Measurements from ENCODE around the gene KCNE5.
"Not testable (repeated sequence)": the region's sequence is repeated elsewhere in the genome, so short reads cannot be mapped to it uniquely, and the experiment has no call there.

The KCNE5 gene

DNA sequence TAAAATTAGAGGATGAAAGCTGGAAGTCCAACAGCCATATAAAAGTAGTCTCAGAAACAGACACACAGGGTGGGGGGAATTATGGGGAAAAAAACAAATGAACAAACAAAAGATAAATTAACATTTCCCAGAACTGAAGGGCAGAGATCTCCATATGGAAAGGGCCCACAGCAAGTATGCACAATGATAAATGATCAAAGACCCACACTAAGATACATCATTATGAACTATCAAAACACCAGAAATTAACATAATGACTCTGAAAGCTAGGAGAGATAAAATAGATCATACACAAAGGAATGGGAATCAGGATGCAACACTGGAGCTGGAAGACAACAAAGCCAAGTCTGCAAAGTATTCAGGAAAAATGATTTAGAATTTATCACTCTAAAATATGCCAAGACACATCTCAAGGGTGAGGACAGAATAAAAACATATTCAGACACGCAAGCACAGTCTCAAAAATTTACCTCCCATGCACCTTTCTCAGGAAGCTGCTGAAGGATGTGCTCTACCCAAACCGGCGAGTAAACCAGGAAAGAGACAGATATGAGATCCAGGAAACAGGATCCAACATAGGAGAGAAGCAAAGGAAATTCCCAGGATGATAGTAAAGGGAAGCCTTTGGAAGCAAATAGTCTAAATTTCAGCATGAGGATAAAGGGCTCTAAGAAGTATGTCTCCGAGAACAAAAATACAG is 30.7 kb upstream of the KCNE5 start:
- H3K23ac ChIP-seq (ENCODE audit: low read depth, low read length, poor library complexity): no peak overlapping the region
- no peaks in the 10 kb centered on the region for H3K9me3 ChIP-seq (replicated peaks in 1 of 2; ENCODE audit: control insufficient read depth in 2 of 2, insufficient read depth in 1 of 2, low read depth in 1 of 2, low read length in 2 of 2)
- no peak overlapping the region for H3K18ac ChIP-seq (ENCODE audit: low read length)
- no peak overlapping the region for H2AK5ac ChIP-seq (ENCODE audit: low read depth, low read length)
- no peak overlapping the region for H3K27ac ChIP-seq (replicated peaks; ENCODE audit: low read length)
- no peak overlapping the region for H4K91ac ChIP-seq (ENCODE audit: low read depth, low read length, poor library complexity)
- H3K4me2 ChIP-seq (ENCODE audit: insufficient read depth, low read length, poor library complexity, severe bottlenecking): no peak overlapping the region
- no peak overlapping the region for H2BK15ac ChIP-seq (ENCODE audit: low read length)
- H3K14ac ChIP-seq (ENCODE audit: low read length): no peak overlapping the region
- no peak overlapping the region for H4K8ac ChIP-seq (ENCODE audit: low read depth, low read length)
- H2BK120ac ChIP-seq (ENCODE audit: low read depth, low read length): no peak overlapping the region
- H3K36me3 ChIP-seq (replicated peaks in 1 of 2; ENCODE audit: control insufficient read depth in 2 of 2, insufficient read depth in 2 of 2, low read length in 2 of 2): peaks cover 6 to 23% of the 10 kb centered on the region in 2 donors
- H3K4ac ChIP-seq (ENCODE audit: low read length): no peak overlapping the region
- H2AFZ ChIP-seq (ENCODE audit: low read length): no peak overlapping the region
- no CpG with 5 or more reads among the region's 4 CpGs for WGBS, 2 donors (ENCODE audit: extremely low coverage in 2 of 2, insufficient read length in 2 of 2, insufficient replicate concordance in 1 of 2)
- H3K4me3 ChIP-seq (ENCODE audit: low read length in 2 of 2): no peak overlapping the region
- no peaks in the 10 kb centered on the region for H3K4me1 ChIP-seq (ENCODE audit: control insufficient read depth in 2 of 2, insufficient read depth in 1 of 2, low read depth in 1 of 2, low read length in 2 of 2)
- no peaks in the 10 kb centered on the region for H3K79me1 ChIP-seq (ENCODE audit: low read depth, low read length)
- H2BK12ac ChIP-seq (ENCODE audit: low read length): no peak overlapping the region
- no peaks in the 10 kb centered on the region for H3K27me3 ChIP-seq (ENCODE audit: control insufficient read depth in 3 of 3, insufficient read depth in 3 of 3, low read depth in 1 of 3, low read length in 3 of 3)
- H2BK5ac ChIP-seq (ENCODE audit: low read length): no peak overlapping the region
- no peak for DNase-seq (ENCODE audit: low spot score)
- no peak overlapping the region for H3K9ac ChIP-seq (ENCODE audit: low read depth, low read length, poor library complexity)

DNA sequence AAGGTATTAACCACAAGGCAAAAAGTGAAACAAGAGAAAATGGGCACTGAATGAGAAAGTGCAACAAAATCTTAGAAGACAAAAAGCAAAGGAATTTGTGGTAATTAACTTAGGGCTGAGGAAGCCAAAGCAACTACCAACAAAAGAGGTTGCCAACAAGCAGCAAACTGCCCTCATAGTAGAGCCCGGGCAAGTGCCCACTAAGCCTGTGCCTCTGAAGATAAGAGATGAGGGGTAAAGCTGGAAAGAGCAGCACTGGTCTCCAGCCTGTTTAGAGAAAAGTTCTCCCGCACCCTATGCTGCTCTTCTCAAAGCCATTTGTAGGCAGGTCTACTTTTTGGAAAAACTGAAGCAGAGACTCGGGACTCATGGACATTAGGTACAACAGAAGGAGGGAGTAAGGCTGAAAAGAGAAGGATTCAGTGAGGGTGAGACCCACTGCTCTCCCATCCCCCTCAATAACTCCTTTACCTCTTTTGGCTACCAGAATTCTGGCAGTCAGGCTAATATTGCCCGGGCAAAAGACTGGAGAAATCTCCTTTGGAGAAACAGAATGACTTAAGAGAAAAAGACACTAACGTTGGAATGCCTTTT is 29.6 kb upstream of the KCNE5 start:
- Histone ChIP-seq H3K27me3 (ENCODE audit: control insufficient read depth in 3 of 3, insufficient read depth in 3 of 3, low read depth in 1 of 3, low read length in 3 of 3) (no peaks in the 10 kb centered on the region), H2BK5ac (ENCODE audit: low read length) (no peak overlapping the region), H4K8ac (ENCODE audit: low read depth, low read length) (no peak overlapping the region), H3K14ac (ENCODE audit: low read length) (no peak overlapping the region), H3K4me3 (ENCODE audit: low read length in 2 of 2) (no peak overlapping the region), H3K23ac (ENCODE audit: low read depth, low read length, poor library complexity) (no peak overlapping the region), H2AK5ac (ENCODE audit: low read depth, low read length) (no peak overlapping the region), H3K9me3 (replicated peaks in 1 of 2; ENCODE audit: control insufficient read depth in 2 of 2, insufficient read depth in 1 of 2, low read depth in 1 of 2, low read length in 2 of 2) (no peaks in the 10 kb centered on the region), H2BK15ac (ENCODE audit: low read length) (no peak overlapping the region), H3K27ac (replicated peaks; ENCODE audit: low read length) (no peak overlapping the region), H3K18ac (ENCODE audit: low read length) (no peak overlapping the region), H3K4ac (ENCODE audit: low read length) (no peak overlapping the region), H3K79me1 (ENCODE audit: low read depth, low read length) (no peaks in the 10 kb centered on the region), H2BK12ac (ENCODE audit: low read length) (no peak overlapping the region), H3K9ac (ENCODE audit: low read depth, low read length, poor library complexity) (no peak overlapping the region), H3K4me2 (ENCODE audit: insufficient read depth, low read length, poor library complexity, severe bottlenecking) (no peak overlapping the region), H4K91ac (ENCODE audit: low read depth, low read length, poor library complexity) (no peak overlapping the region), H2AFZ (ENCODE audit: low read length) (no peak overlapping the region), H3K4me1 (ENCODE audit: control insufficient read depth in 2 of 2, insufficient read depth in 1 of 2, low read depth in 1 of 2, low read length in 2 of 2) (no peaks in the 10 kb centered on the region), H2BK120ac (ENCODE audit: low read depth, low read length) (no peak overlapping the region), H3K36me3 (replicated peaks in 1 of 2; ENCODE audit: control insufficient read depth in 2 of 2, insufficient read depth in 2 of 2, low read length in 2 of 2) (peaks cover 6 to 17% of the 10 kb centered on the region in 2 donors)
- no peak for DNase-seq (ENCODE audit: low spot score)
- WGBS, 2 donors (ENCODE audit: extremely low coverage in 2 of 2, insufficient read length in 2 of 2, insufficient replicate concordance in 1 of 2): no CpG with 5 or more reads among the region's 5 CpGs

DNA sequence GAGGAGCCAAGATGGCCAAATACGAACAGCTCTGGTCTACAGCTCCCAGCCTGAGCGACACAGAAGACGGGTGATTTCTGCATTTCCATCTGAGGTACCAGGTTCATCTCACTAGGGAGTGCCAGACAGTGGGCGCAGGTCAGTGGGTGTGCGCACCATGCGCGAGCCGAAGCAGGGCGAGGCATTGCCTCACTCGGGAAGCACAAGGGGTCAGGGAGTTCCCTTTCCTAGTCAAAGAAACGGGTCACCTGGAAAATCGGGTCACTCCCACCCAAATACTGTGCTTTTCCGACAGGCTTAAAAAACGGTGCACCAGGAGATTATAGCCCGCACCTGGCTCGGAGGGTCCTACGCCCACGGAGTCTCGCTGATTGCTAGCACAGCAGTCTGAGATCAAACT is 19.7 kb upstream of the KCNE5 start:
- WGBS, 2 donors (ENCODE audit: extremely low coverage in 2 of 2, insufficient read length in 2 of 2, insufficient replicate concordance in 1 of 2): no CpG with 5 or more reads among the region's 19 CpGs

GRCh38 chrX:109643687-109644086 is 18.7 kb upstream of the KCNE5 start:
- Histone ChIP-seq H2AK5ac (ENCODE audit: low read depth, low read length) (no peak overlapping the region), H2BK5ac (ENCODE audit: low read length) (no peak overlapping the region), H3K79me1 (ENCODE audit: low read depth, low read length) (no peaks in the 10 kb centered on the region), H4K8ac (ENCODE audit: low read depth, low read length) (no peak overlapping the region), H3K14ac (ENCODE audit: low read length) (no peak overlapping the region), H2BK120ac (ENCODE audit: low read depth, low read length) (no peak overlapping the region), H3K36me3 (replicated peaks in 1 of 2; ENCODE audit: control insufficient read depth in 2 of 2, insufficient read depth in 2 of 2, low read length in 2 of 2) (peaks cover 0 to 2% of the 10 kb centered on the region in 2 donors), H4K91ac (ENCODE audit: low read depth, low read length, poor library complexity) (no peak overlapping the region), H2BK12ac (ENCODE audit: low read length) (no peak overlapping the region), H3K9ac (ENCODE audit: low read depth, low read length, poor library complexity) (no peak overlapping the region), H3K23ac (ENCODE audit: low read depth, low read length, poor library complexity) (no peak overlapping the region), H3K4me2 (ENCODE audit: insufficient read depth, low read length, poor library complexity, severe bottlenecking) (no peak overlapping the region), H3K9me3 (replicated peaks in 1 of 2; ENCODE audit: control insufficient read depth in 2 of 2, insufficient read depth in 1 of 2, low read depth in 1 of 2, low read length in 2 of 2) (no peaks in the 10 kb centered on the region), H3K27ac (replicated peaks; ENCODE audit: low read length) (no peak overlapping the region), H3K4me3 (ENCODE audit: low read length in 2 of 2) (no peak overlapping the region), H3K4ac (ENCODE audit: low read length) (no peak overlapping the region), H2AFZ (ENCODE audit: low read length) (no peak overlapping the region), H3K18ac (ENCODE audit: low read length) (no peak overlapping the region), H2BK15ac (ENCODE audit: low read length) (no peak overlapping the region), H3K4me1 (ENCODE audit: control insufficient read depth in 2 of 2, insufficient read depth in 1 of 2, low read depth in 1 of 2, low read length in 2 of 2) (no peaks in the 10 kb centered on the region), H3K27me3 (ENCODE audit: control insufficient read depth in 3 of 3, insufficient read depth in 3 of 3, low read depth in 1 of 3, low read length in 3 of 3) (no peaks in the 10 kb centered on the region)
- no CpG with 5 or more reads among the region's 2 CpGs for WGBS, 2 donors (ENCODE audit: extremely low coverage in 2 of 2, insufficient read length in 2 of 2, insufficient replicate concordance in 1 of 2)
- no peak for DNase-seq (ENCODE audit: low spot score)

More for the DNA sequence above, 19.7 kb upstream of the KCNE5 start:
- not testable (repeated sequence) for H3K9ac ChIP-seq (ENCODE audit: low read depth, low read length, poor library complexity); H4K8ac ChIP-seq (ENCODE audit: low read depth, low read length); H3K27me3 ChIP-seq (ENCODE audit: control insufficient read depth in 3 of 3, insufficient read depth in 3 of 3, low read depth in 1 of 3, low read length in 3 of 3); H3K4me2 ChIP-seq (ENCODE audit: insufficient read depth, low read length, poor library complexity, severe bottlenecking); H3K9me3 ChIP-seq (replicated peaks in 1 of 2; ENCODE audit: control insufficient read depth in 2 of 2, insufficient read depth in 1 of 2, low read depth in 1 of 2, low read length in 2 of 2); H3K23ac ChIP-seq (ENCODE audit: low read depth, low read length, poor library complexity); DNase-seq (ENCODE audit: low spot score); H3K4ac ChIP-seq (ENCODE audit: low read length); H3K4me3 ChIP-seq (ENCODE audit: low read length in 2 of 2); H3K4me1 ChIP-seq (ENCODE audit: control insufficient read depth in 2 of 2, insufficient read depth in 1 of 2, low read depth in 1 of 2, low read length in 2 of 2); H2AFZ ChIP-seq (ENCODE audit: low read length); H2BK120ac ChIP-seq (ENCODE audit: low read depth, low read length); H2BK5ac ChIP-seq (ENCODE audit: low read length); H2BK12ac ChIP-seq (ENCODE audit: low read length); H3K79me1 ChIP-seq (ENCODE audit: low read depth, low read length); H3K36me3 ChIP-seq (replicated peaks in 1 of 2; ENCODE audit: control insufficient read depth in 2 of 2, insufficient read depth in 2 of 2, low read length in 2 of 2); H3K18ac ChIP-seq (ENCODE audit: low read length); H2BK15ac ChIP-seq (ENCODE audit: low read length); H2AK5ac ChIP-seq (ENCODE audit: low read depth, low read length); H3K14ac ChIP-seq (ENCODE audit: low read length); H4K91ac ChIP-seq (ENCODE audit: low read depth, low read length, poor library complexity); H3K27ac ChIP-seq (replicated peaks; ENCODE audit: low read length)

All from neuronal stem cell (in vitro differentiated cells).